Measurements from ENCODE around the gene CSDE1.
"Not testable (repeated sequence)": the region's sequence is repeated elsewhere in the genome, so short reads cannot be mapped to it uniquely, and the experiment has no call there.

CSDE1 gene

GRCh38 chr1:114757455-114758255 lies at the start of gene CSDE1:
Gene CSDE1 (minus strand): TSS chr1:114757984. CDS start chr1:114739890, 18,094 bp downstream.
- peak; percentile 99 for DNase-seq

GRCh38 chr1:114804449-114804848 lies 46.7 kb upstream of the CSDE1 start:
- not testable (repeated sequence) for DNase-seq

- no peak for DNase-seq
These were observed 45.2 kb upstream of the CSDE1 start for GRCh38 chr1:114803001-114803400.

- DNase-seq: no peak
These were observed 36.3 kb upstream of the CSDE1 start for GRCh38 chr1:114794038-114794437.

GRCh38 chr1:114790581-114790980 lies 32.8 kb upstream of the CSDE1 start:
- not testable (repeated sequence) for DNase-seq

- DNase-seq: not testable (repeated sequence)
These were observed 28.7 kb upstream of the CSDE1 start for GRCh38 chr1:114786440-114786839.

- DNase-seq: no peak
These were observed 24.7 kb upstream of the CSDE1 start for GRCh38 chr1:114782476-114782875.

GRCh38 chr1:114780344-114781226 lies 22.8 kb upstream of the CSDE1 start, which contains the start of gene SIKE1:
Gene SIKE1 (minus strand): TSS chr1:114780685. CDS start chr1:114780607, 78 bp downstream.
- DNase-seq: peak; percentile 95

- DNase-seq: no peak
These were observed 21.9 kb upstream of the CSDE1 start for GRCh38 chr1:114779722-114780121.

GRCh38 chr1:114776726-114777125 lies 18.9 kb upstream of the CSDE1 start:
- not testable (repeated sequence) for DNase-seq

- DNase-seq: no peak
These were observed 14.2 kb upstream of the CSDE1 start for GRCh38 chr1:114771992-114772391.

GRCh38 chr1:114770989-114771388 lies 13.2 kb upstream of the CSDE1 start:
- DNase-seq: no peak

- no peak for DNase-seq
These were observed 6.9 kb upstream of the CSDE1 start for GRCh38 chr1:114764689-114765088.

GRCh38 chr1:114758256-114758832 lies 560 bp upstream of the CSDE1 start:
- DNase-seq: no peak

GRCh38 chr1:114756949-114757454 lies 782 bp downstream of the CSDE1 start:
- DNase-seq: no peak

GRCh38 chr1:114756009-114756892 lies 1.5 kb downstream of the CSDE1 start:
- DNase-seq: peak; percentile 41

GRCh38 chr1:114755006-114755931 lies 2.5 kb downstream of the CSDE1 start:
- DNase-seq: no peak

- not testable (repeated sequence) for DNase-seq
These were observed 4.1 kb downstream of the CSDE1 start for GRCh38 chr1:114753702-114754101.

GRCh38 chr1:114753143-114753542 lies 4.6 kb downstream of the CSDE1 start:
- DNase-seq: no peak

GRCh38 chr1:114750780-114751179 lies 7.0 kb downstream of the CSDE1 start:
- no peak for DNase-seq

- no peak for DNase-seq
These were observed 7.9 kb downstream of the CSDE1 start for GRCh38 chr1:114749835-114750234.

Data from CD4-positive, alpha-beta T cell treated with Interleukin-21 for 1 hour (primary cell).